Amniotic epithelial cell (primary cell): ENCODE measurements around the gene BCAS1.

ENCODE experiments used
- DNase-seq: peaks from one replicate; pipeline ENCODE4 v3.0.0-alpha.2; 2010; ENCODE audit warnings: low read depth

The BCAS1 gene

DNA sequence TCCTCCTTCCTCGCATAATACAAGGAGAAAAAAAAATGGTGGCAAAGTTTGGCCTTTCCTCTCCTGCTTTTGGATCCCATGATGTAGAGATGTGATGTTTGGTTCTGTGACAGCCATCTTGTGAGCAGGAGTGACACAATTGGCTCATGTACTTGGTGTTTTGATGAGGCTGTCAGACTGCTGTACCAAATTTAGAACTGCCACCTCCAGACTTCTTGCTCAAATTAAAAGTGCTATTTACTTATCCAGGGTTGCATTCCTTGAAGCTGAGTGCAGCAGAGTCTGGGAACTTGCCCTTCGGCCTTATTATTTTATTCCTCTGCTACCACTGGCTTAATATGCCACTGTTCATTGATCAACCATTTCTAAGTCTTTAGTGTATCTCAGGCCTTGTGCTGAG is 21.9 kb downstream of the BCAS1 start:
- no peak for DNase-seq

DNA sequence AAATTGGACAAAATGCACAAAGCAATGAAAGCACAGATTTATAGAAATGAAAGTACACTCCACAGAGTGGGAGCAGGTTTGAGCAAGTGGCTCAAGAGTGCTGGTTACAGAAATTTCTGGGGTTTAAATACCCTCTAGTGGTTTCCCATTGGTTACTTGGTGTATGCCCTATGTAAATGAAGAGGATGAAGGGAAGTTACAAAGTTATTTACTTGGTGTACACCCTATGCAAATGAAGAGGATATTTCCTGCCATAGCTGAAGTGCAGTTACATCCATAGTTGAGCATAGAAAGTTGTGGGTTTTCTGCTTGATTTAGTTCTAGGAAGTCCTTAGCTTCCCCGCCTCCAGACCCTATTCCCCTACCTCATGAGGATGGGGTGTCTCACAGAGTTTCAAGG is 22.7 kb downstream of the BCAS1 start:
- DNase-seq, result no peak

DNA sequence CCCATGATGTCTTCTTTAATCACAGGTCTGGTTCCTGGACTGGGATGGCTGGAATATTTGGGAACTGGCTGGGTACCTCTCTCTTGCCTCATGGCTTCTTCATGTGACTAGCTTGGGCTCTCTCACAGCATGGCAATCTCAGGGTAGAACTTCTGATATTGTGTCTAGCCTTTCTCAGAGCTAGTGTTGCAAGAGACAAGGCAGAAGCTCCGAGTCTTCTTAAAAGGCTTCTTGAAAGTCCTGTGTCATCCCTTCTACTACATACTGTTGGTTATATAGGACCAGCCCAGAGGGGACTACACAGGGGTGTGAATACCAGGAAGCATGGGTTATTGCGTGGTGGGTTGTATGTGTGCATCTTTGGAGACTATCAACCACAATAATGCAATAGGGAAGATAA is 23.3 kb downstream of the BCAS1 start:
- DNase-seq, result no peak

DNA sequence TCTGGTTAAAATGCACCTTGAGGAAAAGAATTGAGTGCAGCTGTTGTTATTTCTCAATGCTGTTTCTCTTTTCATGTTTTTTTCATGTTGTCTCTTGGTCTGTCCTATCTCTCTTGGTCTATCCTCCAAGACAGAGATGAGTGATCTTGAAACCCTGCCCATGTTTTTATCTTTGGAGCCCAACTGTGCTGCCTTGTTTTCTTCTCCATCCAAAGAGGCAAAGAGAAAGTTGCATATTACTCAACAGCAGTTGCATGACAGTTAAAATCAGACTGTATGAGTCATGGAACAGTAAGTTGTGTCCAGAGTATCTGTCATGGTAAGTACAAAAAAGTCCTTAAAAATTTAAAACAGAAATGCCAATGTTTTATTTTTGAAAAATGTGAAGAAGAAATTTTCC is 26.2 kb downstream of the BCAS1 start:
- peak; percentile 89 for DNase-seq

DNA sequence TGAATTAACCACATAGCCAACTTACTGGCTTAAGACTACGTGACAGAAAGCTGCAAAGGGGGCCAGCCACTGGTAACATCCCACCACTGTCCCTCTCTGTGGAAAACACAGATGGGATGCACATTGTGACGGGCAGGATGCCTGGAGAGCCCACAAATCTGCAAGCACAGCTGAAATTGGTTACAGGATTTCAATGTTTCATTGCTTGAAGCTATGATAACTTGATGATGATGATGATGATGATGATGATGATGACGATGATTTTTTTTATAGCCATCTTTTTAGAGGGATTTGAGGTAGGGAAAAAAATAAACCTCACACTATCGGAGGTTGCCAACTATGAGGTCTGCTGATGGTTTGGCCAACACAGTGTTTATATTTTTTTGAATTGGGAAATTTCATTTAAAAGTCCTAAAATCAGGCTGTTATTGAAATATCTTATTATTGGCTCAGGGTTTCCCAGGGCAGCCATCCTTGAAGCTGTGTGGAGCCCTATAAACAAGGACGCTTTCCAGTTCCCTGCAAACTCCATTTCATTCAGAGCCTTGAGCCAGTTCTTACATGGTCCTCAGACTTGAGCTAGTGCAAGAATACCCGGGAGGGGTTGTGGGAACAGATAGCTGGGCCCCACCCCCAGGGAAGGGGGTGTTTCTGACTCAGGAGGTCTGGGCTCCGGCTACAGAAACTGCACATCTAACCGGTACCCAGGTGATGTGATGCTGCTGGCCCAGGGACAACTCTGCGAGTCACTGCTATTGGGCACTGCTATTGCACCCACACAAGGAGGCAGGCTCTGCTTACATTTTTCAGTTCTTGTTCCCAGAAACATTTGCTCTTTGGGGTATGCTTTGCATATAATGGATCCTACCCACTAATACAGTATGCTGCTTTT is 27.1 kb downstream of the BCAS1 start:
- no peak for DNase-seq

DNA sequence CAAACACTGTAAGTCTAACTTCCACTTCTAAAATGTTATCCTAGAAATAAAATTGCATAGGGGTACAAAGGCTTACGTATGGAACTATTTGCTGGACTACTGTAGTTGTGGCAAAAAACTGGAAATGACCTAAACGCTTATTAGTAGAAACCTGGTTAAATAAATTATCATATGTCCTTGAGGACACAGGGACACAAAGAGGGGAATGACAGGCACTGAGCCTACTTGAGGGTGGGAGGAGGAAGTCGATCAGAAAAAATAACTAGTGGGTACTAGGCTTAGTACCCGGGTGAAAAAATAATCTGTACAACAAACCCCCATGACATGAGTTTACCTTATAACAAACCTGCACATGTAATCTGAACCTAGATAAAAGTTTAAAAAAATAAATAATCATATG is 28.4 kb downstream of the BCAS1 start:
- DNase-seq, result no peak

DNA sequence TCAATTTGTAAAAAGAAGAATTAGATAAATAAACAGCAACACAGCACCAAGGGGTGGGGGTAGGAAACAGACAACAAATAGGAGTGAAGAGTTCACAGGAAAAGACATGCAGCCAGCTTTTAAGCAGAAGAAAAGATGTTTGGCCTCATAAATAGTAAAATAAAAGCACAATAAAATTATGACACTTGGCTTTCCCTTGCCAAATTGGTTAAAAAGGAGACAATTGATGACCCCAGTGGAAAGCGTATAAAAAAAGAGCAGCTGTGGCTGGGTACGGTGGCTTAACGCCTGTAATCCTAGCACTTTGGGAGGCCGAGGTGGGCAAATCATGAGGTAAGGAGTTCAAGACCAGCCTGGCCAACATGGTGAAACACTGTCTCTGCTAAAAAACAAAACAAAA is 29.1 kb downstream of the BCAS1 start:
- DNase-seq, result no peak

DNA sequence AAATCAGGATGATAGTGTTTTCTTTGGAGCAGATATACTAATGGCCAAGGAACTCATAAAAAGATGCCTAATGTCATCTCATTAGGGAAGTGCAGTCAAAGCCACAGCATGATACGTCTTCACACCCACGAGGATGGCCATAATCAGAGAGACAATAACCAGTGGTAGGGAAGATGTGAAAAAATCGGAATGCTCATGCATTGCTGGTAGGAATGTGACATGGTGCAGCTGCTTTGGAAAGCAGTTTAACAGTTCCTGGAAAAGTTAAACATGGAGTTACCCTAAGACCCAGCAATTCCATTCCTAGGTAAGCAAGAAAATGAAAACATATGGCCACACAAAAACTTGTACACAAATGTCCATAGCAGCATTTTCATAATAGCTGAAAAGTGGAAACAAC is 29.9 kb downstream of the BCAS1 start:
- no peak for DNase-seq

DNA sequence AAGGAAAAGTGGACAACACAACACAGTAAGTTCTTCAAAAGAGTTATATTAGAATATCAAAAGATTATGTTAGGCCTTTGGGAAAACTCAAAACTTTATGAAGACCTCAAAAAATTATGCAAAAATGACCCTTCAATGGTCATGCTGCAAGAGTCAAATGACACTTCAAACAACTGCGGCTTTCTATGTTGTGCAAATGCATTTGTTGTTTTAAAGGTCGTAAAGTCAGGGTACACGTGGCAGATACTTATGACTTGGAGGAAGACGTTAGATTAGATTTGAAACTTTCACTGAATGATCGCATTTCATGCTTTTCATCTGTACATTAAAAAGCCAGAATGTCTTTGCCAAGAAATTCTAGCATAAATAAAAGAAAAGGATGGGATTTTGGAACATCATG is 31.4 kb downstream of the BCAS1 start:
- no peak for DNase-seq

DNA sequence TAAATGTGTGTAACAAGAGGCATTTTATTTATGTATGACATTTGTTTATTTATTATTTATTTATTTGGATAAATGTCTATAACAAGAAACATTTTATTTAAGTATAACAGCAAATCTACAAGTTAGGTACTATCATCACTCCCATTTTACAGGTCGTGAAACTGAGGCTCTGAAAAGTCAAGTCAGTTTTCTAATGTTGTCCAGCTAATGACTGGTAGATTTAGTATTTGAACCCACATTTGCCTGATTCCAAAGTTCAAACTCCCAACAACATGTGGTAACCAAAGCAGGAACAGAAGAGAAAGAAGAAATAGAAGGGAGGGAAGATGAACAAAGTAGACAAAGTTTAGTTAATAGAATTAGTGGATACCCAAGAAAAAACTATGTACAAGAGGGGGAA is 32.9 kb downstream of the BCAS1 start:
- DNase-seq, result no peak

DNA sequence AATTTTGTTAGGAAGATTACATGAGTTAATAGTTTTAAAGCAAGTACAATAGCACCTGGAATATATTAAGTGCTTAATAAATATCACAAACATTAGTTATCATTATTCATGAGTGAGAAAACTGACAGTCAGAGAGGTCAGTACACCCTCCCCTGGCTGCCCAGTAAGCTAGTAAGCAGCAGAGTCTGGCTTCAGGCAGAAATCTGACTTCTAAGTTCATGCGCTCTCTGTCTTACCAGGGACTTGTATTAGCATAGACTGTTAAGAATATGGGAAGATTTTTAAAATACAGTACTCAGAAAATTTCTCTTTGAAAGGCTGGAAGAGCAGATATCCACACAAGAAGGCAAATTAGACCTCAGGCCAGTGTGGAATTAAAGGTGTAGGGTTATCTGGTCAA is 40.8 kb downstream of the BCAS1 start:
- no peak for DNase-seq

DNA sequence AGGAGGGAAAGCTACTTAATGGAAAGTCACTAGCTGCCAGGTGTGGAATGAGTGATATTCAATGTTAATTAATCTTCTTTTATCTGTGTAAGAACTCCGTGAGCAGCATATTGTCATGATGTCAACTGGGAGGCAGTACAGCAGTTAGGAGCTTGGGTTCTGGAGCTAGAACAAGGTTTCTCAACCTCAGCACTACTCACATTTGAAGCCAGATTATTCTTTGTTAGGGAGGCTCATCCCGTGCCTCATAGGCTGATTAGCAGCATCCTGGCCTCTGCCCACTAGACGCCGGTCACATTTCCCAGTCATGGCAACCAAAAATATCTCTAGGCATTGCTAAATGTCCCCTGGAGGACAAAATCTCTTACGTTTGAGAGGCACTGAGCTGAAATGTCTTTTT is 41.2 kb downstream of the BCAS1 start:
- DNase-seq, result no peak

DNA sequence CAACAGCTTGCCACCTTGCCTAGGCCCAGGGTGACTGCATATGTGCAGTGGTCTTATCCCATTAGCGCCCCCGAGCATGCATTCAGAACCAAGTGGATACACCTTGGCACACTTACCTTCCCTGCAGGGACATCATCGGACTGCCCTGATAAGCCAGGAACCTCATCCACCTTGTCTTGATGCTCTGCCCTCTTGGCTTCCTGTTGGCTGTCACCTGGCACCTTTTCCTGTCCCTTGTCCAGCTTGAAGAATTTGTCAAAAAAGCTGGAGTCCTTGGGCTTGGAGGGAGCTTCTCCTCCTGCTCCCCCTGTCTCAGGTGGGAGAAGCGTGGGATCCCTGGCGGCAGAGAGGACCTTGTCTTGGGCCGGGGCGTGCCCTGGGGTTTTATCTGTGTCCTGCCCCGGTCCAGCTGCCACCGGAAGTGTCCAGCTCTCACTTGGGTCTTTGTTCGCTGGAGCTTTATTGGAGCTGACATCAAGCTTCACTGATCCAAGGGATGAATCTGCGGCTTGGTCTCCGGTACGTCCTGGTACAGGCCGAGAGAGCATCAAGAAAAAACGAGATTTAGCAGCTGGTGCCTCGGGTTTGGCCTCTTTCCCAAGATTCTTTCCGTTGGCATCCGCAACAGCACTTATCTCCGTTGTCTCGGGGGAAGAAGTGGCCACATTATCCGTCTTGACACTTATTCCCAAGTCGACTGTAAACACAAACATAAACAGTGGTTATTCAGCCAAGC is 42.0 kb downstream of the BCAS1 start:
- DNase-seq, result peak; percentile 11

DNA sequence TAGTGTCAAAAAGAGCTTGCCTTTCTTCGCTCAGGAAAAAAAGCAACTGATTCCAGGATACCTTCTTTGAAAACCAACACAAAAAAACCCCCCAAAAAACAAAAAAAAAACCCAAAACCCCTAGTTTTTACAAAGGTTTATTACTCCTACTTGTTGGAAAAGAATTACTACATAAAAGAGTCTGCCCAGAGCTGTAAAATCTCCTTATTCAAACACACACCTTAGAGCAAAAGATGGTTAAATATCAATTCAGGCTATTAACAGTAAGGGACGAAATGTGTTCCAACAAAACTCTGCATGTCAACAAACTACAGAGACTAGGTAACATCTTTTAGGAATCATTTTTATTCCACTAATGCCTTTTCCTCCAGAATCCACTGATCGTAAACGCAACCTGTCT is 42.7 kb downstream of the BCAS1 start:
- no peak for DNase-seq

DNA sequence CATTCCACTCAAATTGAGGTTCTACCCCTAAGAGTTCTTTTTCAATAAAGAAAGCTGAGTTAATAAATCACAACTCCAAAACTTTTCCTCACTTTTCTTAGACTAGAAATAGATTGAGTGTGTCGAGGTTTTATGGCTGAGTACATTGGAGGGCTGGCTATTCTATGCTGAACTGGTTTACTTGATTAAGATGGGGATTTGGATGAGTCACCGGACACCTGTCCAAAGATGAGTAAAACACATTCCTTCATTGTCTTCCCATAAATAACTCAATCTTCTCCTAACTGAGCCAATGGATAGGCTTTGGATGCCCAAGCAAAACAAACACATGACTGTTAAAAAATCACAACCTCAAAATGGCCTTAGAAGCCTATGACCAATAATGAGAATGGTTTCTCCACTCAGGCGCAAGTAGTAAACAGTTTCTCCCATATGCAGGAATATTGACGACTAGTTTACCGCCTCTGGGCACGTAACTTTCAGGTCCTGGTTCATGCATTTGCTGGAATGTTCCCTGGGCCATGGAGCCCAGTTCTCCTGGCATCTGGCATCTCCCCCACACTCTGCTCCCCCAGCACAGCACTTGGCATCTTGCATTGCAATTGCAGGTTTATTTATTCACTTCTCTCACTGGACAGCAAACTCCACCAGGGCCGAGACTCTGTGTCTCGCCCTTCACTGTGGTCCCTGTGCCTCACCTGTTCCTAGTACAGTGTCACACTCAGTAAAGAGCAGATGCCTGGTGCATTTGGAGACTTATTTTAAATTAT is 43.9 kb downstream of the BCAS1 start:
- DNase-seq, result no peak

DNA sequence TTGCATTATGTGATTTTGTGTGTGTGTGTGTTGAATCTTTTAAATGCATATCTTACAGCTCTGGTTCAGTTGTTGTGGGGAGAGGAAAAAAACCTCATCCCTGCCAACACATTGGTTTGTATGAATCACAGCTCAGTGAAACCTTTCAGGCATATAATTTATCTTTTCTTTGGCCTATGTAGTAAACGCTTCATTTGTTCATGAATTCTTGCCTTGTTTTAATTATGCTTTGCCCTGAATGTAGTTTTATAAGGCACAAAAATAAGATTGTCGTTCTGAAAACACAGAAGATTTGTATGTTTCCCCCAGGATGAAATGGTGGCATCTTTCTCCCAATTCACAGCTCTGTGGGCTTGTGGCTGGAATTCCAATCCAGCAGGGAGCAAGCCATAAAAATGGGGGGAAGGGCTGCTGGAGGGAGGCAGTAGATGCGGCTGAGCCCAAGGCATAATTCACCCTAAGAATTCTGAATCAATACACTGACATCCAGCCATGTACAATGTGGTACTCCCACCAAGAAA is 45.1 kb downstream of the BCAS1 start:
- DNase-seq, result peak; percentile 27

DNA sequence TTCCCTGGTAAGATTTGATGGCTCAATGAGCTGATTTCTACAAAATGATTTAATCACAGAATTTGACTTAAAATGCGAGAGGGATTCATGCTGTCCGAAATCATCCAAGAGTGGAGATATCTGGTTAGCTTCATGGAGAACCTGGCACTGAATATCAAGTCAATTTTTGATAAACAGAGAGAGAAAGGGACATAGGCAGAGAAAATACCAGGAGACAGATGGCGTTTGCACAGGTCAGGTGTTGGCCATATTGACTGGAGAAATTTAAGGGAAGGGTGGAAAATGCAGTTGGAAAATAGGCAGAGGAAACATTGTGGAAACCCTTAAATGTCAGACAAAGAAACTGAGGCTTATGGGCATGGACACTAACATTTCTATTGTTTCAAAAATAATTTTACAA is 47.0 kb downstream of the BCAS1 start:
- DNase-seq, result no peak

DNA sequence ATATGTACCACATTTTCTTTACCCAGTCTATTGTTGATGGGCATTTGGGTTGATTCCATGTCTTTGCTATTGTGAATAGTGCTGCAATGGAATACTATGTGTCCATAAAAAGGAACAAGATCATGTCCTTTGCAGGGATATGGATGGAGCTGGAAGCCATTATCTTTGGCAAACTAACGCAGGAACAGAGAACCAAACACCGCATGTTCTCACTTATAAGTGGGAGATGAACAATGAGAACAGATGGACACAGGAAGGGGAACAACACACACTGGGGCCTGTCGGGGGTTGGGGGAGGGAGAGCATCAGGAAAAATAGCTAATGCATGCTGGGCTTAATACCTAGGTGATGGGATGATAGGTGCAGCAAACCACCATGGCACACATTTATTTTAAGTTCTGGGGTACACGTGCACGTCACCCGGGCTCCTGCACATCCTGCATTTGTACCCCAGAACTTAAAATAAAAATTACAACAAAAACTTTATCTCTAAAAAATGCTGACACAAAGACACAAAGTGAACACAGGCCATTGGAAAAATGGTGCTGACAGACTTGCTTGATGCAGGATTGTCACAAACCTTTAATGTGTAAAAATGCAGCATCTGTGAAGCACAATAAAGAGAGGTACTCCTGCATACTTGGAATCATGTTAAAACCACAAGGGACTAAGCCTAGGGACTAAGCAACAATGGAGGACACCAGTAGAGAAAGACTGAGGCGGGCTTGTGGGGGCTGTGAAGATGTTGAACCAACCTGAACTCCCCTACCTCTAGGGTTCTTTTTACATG is 48.8 kb downstream of the BCAS1 start:
- DNase-seq, result no peak

DNA sequence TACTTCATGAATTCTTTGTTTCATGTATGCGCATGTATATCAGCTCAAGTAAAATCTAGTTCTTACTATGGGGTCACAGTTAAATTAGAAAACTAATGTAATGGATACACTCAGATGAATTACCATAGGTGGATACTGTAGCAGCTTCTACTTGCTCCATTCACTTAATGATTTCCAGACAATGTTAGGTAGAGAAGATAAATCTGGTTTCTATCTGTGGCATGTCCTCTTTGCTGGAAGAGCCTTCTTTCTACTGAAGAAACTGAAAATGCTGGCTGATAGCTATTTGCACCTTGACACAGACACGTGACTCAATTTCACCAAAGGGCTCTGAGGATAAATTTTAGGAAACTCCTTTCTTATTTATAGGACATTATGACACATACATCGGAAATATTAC is 49.5 kb downstream of the BCAS1 start:
- DNase-seq, result no peak

DNA sequence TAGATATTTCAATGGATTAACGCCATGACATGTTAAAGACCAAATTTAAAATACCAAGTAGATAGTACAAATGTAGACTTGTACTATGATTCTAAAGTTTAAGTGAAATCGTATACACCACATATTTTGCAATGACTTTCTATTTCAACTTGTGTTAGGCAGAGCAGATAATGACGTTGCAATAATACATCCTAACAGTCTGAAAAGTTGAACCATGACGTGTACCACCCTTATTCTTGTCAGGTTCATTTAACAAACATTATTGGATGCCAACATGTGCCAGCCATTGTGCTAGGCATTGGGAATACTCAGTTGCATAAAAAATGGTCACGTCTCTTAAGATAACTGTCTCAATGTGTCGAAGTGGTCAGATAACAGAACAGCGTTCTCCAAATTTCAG is 50.0 kb downstream of the BCAS1 start:
- DNase-seq, result no peak

DNA sequence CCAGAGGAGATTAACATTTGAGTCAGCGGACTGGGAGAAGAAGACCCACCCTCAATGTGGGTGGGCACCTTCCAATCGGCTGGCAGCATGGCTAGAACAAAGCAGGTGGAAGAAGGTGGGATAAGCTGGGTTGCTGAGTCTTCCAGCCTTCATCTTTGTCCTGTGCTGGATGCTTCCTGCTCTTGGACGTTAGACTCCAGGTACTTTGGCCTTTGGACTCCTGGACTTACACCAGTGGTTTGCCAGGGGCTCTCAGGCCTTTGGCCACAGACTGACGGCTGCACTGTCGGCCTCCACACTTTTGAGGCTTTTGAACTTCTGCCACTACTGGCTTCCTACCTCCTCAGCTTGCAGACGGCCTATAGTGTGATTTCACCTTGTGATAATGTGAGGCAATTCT is 50.8 kb downstream of the BCAS1 start:
- no peak for DNase-seq

DNA sequence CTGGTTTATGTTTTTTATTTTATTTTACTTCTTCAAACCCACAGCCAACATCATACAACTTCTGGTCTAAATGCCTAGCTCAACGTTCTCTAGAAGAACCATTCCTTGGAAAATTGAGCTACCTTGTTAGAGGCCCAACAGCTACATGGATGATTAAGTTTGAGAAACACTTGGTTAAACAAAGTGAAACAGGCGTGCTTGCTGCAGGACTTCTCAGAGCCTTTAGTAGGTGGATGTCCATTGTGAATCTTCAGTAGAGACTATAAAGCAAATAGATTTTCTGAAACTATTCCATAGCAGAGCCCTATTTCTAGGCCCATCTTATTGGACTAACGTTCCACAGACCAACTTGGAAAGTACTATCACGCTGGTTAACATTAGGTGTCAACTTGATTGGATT is 51.3 kb downstream of the BCAS1 start:
- DNase-seq, result no peak
